Activated B cell treated with CpG ODN at 0.5 μM for 24 hours (primary cell): ENCODE measurements around the gene RAB15. TPM values are rescaled to one million over a fixed set of nuclear protein-coding genes. Genes with fewer than 3 reads are reported as not detected.

Source experiments
- ATAC-seq: fragments of 200-7000 bp; cut with Tn5 transposase; one replicate; pipeline ENCODE4 v1.10.0; 2021; ENCODE audit warnings: low read depth, mild to moderate bottlenecking, moderate library complexity
- CTCF ChIA-PET: fragments of 350-600 bp; sonication (Branson Sonifier 250); formaldehyde crosslinking; loops from one replicate; lab custom pipeline; 2021; ENCODE audit warnings: antibody characterized with exemption; lab: Charles Lee
- POLR2A ChIA-PET: fragments of 350-600 bp; sonication (Branson Sonifier 250); formaldehyde crosslinking; loops from one replicate; lab custom pipeline; 2021; ENCODE audit warnings: antibody characterized with exemption; lab: Charles Lee
- DNase-seq: peaks from one replicate; pipeline ENCODE4 v3.0.0; 2022
- H3K27ac Mint-ChIP-seq: one replicate; pipeline ENCODE4 v1.8.0; 2020; ENCODE audit warnings: mixed read lengths
- H3K27me3 Mint-ChIP-seq: one replicate; pipeline ENCODE4 v1.8.0; 2021; ENCODE audit warnings: mixed read lengths
- H3K36me3 Mint-ChIP-seq: one replicate; pipeline ENCODE4 v1.8.0; 2021; ENCODE audit warnings: low read depth, mixed read lengths
- H3K4me1 Mint-ChIP-seq: one replicate; pipeline ENCODE4 v1.8.0; 2021; ENCODE audit warnings: mixed read lengths
- H3K4me3 Mint-ChIP-seq: one replicate; pipeline ENCODE4 v1.8.0; 2020; ENCODE audit warnings: mild to moderate bottlenecking, mixed read lengths
- H3K9me3 Mint-ChIP-seq: one replicate; pipeline ENCODE4 v1.8.0; 2020; ENCODE audit warnings: mixed read lengths
- intact Hi-C: fragments of 100-400 bp; cut with micrococcal nuclease; formaldehyde crosslinking; loops from one replicate; pipeline ENCODE4 v1.15.1; 2024
- total RNA-seq: library from RNA; stranded (reverse); gene quantifications from 2 replicates; pipeline ENCODE4 v1.2.3, GENCODE V29; 2022
- TF ChIP-seq, protein P1 (sequence below): fragments of 200-600 bp; IDR thresholded peaks from one replicate; pipeline ENCODE4 v1.8.0; 2022; ENCODE audit warnings: antibody characterized with exemption, mild to moderate bottlenecking

RAB15 gene
- total RNA-seq, 1 donor from 2014 or later, result 0.47 TPM

DNA sequence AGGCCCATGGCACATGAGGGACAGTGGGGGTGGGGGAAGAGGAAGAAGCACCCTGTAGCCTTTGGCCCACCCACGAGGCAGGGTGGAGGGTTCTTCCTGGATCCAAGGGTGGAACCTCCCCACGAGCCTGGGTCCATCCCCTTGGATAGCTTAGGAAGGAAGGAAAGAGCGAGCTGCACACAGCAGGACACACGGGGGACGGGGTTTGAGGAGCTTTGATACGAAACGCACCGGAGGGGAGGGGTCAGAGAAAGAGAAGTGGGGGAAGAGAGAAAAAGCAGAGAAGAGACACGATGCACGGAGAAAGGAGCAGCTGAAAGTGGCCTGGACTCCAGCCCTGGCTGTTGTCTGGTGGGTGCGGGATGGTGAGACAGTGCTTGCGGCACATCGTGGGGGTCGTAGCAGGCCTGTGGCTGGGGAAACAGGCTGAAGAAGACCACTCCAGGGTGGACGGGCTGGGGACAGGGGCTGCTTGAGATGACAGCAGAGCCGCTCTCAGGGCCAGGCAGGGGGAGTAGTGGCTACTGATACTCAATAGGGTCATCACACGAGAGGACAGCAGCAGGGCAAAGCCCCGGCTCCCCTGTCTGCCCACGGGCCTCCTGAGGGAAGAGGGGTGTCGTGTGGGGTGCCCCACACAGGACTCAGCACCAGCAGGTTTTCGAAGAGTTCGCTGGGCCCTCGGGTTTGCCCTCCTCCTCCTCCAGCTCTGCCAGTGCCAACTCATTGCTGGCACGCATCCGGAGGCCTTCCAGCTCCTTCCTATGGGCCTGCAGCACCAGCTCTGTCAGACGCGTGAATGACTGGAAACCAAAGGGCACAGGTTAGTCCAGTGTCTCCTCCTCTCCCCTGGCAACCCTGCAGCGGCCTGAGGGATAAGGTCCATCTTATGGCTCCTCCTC is 24.2 kb downstream of the RAB15 start:
- Mint-ChIP-seq H3K27me3 (no peaks in the 10 kb centered on the region), H3K36me3 (peaks cover 27% of the 10 kb centered on the region), H3K9me3 (no peaks in the 10 kb centered on the region), H3K4me1 (peaks cover 25% of the 10 kb centered on the region), H3K27ac (no peak overlapping the region), H3K4me3 (no peak overlapping the region)
- no peak for ATAC-seq
- intact Hi-C loops, result no loop called here
- TF ChIP-seq, protein P1, sequence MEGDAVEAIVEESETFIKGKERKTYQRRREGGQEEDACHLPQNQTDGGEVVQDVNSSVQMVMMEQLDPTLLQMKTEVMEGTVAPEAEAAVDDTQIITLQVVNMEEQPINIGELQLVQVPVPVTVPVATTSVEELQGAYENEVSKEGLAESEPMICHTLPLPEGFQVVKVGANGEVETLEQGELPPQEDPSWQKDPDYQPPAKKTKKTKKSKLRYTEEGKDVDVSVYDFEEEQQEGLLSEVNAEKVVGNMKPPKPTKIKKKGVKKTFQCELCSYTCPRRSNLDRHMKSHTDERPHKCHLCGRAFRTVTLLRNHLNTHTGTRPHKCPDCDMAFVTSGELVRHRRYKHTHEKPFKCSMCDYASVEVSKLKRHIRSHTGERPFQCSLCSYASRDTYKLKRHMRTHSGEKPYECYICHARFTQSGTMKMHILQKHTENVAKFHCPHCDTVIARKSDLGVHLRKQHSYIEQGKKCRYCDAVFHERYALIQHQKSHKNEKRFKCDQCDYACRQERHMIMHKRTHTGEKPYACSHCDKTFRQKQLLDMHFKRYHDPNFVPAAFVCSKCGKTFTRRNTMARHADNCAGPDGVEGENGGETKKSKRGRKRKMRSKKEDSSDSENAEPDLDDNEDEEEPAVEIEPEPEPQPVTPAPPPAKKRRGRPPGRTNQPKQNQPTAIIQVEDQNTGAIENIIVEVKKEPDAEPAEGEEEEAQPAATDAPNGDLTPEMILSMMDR, result no peak
- no peak for DNase-seq
- ChIA-PET POLR2A (no interaction called here), CTCF (interaction anchor here (1.2 kb wide), 1 partner anchor 11 kb away, joined by 3 read pairs; no protein-coding TSS in a partner anchor)

DNA sequence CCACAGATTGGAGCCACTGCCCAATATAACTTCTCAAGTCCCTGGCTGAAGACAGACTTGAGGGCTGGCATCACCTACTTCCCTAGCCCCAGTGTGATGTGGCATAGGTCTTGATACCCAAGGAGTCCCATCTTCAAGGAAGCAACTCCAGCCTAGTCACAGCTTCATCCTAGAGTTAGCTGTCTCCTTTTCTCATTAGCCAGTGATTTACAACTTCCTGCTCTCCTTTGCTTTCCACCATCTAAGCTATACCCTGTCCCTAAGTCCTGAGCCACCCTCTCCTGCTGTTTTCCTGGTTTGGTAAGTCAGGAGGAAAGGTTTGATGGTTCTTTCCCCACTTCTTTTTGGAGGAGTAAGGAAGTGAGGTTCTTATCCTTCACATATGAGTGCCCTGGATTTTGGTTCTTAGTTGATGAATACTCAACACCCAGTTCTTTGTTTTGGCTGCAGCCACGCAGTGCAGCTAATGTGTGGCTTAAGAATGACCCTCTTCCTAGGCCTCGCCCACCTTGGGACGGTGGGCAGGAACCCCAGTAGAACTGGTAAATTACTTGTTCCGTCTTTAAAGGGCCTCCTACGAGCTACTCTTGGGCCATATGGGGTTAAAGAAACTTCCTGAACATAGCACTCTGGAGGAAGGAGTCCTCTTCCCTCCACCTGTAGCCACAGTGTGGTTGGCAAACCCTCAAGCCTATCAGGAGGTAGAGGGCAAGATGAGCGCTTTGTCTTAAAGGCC is 25.7 kb downstream of the RAB15 start:
- Mint-ChIP-seq H3K4me1 (peaks cover 15% of the 10 kb centered on the region), H3K36me3 (peaks cover 34% of the 10 kb centered on the region), H3K27me3 (no peaks in the 10 kb centered on the region), H3K4me3 (no peak overlapping the region), H3K9me3 (no peaks in the 10 kb centered on the region), H3K27ac (no peak overlapping the region)
- TF ChIP-seq, protein P1, result no peak
- intact Hi-C loops, result no loop called here
- DNase-seq (no peak), ATAC-seq (no peak)
- CTCF ChIA-PET, result interaction anchor here (1.2 kb wide), 1 partner anchor 9 kb away, joined by 3 read pairs; no protein-coding TSS in a partner anchor
- POLR2A ChIA-PET, result no interaction called here

DNA sequence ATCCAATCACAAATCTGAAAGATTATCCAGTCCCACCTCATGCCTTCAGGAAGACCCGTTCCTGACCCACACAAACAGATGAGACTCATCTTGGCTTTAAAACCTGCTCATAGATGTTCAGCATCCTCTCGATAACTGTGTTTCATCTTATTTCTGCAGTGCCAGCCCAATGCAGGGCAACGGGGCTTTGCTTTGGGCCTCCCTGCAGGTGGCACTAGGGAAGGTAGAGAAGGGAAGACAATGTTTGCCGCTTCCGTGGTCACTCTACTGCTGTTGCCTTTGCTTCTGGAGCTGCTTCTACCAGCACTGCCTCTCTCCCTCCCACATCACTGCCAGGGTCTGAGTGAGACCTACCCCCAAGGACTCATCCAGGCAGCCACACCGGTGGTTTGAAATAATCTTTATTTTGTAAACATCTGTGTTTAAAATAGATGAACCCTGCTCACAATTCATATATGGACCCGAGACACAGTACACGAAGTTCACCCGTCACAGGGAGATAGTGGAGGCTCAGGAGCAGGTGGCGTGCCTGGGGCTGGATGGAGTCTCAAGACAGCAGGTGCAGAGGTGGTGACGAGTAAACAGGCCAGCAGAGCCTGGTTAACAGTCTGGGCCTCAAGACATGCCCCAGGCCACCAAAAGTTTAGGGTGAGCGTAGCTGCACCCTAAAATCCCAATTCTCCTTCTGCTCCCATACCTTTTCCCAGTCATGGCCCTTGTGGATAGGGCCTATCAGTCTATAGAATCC is 26.5 kb downstream of the RAB15 start:
- CTCF ChIA-PET, result no interaction called here
- Mint-ChIP-seq H3K9me3 (no peaks in the 10 kb centered on the region), H3K4me3 (no peak overlapping the region), H3K27ac (no peak overlapping the region), H3K36me3 (peaks cover 39% of the 10 kb centered on the region), H3K27me3 (no peaks in the 10 kb centered on the region), H3K4me1 (peaks cover 15% of the 10 kb centered on the region)
- TF ChIP-seq, protein P1, result no peak
- no peak for DNase-seq
- POLR2A ChIA-PET, result no interaction called here
- ATAC-seq, result no peak
- intact Hi-C loops, result no loop called here

DNA sequence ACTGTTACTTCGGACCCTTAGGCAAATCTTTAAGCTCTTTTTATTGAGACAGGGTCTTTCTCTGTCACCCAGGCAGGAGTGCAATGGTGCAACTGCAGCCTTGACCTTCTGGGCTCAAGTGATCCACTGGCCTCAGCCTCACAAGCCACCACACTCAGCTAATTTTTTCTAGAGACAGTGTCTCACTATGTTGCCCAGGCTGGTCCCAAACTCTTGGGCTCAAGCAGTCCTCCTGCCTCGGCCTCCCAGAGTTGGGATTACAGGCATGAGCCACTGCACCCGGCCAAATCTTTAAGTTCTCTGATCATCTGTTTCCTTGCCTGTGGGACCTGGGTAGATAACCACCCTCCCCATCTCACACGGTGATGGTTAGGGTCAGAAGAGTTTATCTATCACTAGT is 27.3 kb downstream of the RAB15 start:
- Mint-ChIP-seq H3K4me1 (peaks cover 15% of the 10 kb centered on the region), H3K36me3 (peaks cover 46% of the 10 kb centered on the region), H3K27me3 (no peaks in the 10 kb centered on the region), H3K27ac (no peak overlapping the region), H3K9me3 (no peaks in the 10 kb centered on the region), H3K4me3 (no peak overlapping the region)
- TF ChIP-seq, protein P1, result no peak
- no peak for ATAC-seq
- ChIA-PET POLR2A (no interaction called here), CTCF (no interaction called here)
- intact Hi-C loops, result no loop called here
- DNase-seq, result no peak
